ENCODE measurements around the gene LIN7C. TPM values are rescaled to one million over a fixed set of nuclear protein-coding genes. Genes with fewer than 3 reads are reported as not detected.

LIN7C gene
- total RNA-seq, 3 donors from 2014 or later (not counting 1 experiment from before 2014, with no cell fraction given), result 16.4 to 25.3 (median 22.5) TPM

DNA sequence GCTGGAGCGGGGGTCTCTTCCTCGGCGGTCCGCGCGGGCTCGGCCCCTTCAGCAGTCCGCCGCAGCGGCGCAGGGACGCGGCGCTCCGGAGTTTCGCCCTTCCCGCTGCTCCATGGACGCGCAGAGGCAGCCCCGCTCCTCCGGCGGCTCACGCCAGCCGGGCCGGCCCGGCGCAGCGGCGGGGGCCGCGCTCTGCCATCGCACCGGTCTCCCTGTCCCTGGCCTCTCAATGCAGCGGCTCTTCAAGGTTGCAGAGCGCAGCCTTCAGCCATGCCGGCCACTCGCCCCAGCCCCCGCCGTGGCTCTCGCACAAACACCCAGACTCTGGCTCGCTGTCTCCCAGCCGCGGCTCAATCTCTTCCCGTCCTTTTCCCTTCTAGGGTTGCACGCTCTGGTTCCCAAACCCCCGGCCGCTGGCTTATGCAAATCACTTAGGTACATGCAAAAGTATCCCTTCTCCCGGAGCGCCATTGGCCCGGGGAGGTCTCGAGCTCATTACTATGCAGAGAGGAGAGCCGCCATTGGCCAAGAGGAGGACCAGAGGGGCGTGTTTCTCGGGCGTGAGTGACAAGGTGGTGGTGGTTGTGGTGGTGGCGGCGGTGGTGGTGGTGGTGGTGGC, 34.1 kb downstream of the LIN7C start, which contains the start of gene LGR4:
LGR4 (minus strand) TSS at position 393 of the 619 bp plus-strand sequence. CDS start 488 bp downstream, outside the sequence.
- H3K36me3 Mint-ChIP-seq, result no peaks in the 10 kb centered on the region
- peaks cover 23 to 29% of the 10 kb centered on the region in 2 donors for H3K27me3 Mint-ChIP-seq (ENCODE audit: low read depth in 2 of 2)
- Histone ChIP-seq H3K9me3 (ENCODE audit: control insufficient read depth, insufficient read depth, low read length) (no peaks in the 10 kb centered on the region), H3K4me1 (ENCODE audit: control insufficient read depth, insufficient read depth, low read length) (peaks cover 18% of the 10 kb centered on the region), H3K4me3 (ENCODE audit: low read length) (peak within 1 kb of the TSS; percentile 42), H3K27me3 (ENCODE audit: control insufficient read depth, insufficient read depth, low read length) (peaks cover 10% of the 10 kb centered on the region), H3K36me3 (ENCODE audit: control insufficient read depth, insufficient read depth, low read length) (no peaks in the 10 kb centered on the region), H3K27ac (ENCODE audit: low read length) (no peak within 1 kb of the TSS)
- peak; percentile 39 to 80 for DNase-seq
- H3K9me3 Mint-ChIP-seq, result no peaks in the 10 kb centered on the region
- intact Hi-C loops (cut with micrococcal nuclease), result no loop called here
- H3K4me1 Mint-ChIP-seq, result peaks cover 21 to 23% of the 10 kb centered on the region in 2 donors
- peak within 1 kb of the TSS; percentile 37 to 60 for H3K27ac Mint-ChIP-seq
- under 1% methylated on average over 57 of the region's 57 CpGs for WGBS (ENCODE audit: insufficient coverage)
- TF ChIP-seq, protein P1, sequence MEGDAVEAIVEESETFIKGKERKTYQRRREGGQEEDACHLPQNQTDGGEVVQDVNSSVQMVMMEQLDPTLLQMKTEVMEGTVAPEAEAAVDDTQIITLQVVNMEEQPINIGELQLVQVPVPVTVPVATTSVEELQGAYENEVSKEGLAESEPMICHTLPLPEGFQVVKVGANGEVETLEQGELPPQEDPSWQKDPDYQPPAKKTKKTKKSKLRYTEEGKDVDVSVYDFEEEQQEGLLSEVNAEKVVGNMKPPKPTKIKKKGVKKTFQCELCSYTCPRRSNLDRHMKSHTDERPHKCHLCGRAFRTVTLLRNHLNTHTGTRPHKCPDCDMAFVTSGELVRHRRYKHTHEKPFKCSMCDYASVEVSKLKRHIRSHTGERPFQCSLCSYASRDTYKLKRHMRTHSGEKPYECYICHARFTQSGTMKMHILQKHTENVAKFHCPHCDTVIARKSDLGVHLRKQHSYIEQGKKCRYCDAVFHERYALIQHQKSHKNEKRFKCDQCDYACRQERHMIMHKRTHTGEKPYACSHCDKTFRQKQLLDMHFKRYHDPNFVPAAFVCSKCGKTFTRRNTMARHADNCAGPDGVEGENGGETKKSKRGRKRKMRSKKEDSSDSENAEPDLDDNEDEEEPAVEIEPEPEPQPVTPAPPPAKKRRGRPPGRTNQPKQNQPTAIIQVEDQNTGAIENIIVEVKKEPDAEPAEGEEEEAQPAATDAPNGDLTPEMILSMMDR (IDR thresholded peaks at IDR 0.05), result no peak
- peak; percentile 70 to 84 (median 81) for ATAC-seq
- H3K4me3 Mint-ChIP-seq, result peak within 1 kb of the TSS; percentile 99

DNA sequence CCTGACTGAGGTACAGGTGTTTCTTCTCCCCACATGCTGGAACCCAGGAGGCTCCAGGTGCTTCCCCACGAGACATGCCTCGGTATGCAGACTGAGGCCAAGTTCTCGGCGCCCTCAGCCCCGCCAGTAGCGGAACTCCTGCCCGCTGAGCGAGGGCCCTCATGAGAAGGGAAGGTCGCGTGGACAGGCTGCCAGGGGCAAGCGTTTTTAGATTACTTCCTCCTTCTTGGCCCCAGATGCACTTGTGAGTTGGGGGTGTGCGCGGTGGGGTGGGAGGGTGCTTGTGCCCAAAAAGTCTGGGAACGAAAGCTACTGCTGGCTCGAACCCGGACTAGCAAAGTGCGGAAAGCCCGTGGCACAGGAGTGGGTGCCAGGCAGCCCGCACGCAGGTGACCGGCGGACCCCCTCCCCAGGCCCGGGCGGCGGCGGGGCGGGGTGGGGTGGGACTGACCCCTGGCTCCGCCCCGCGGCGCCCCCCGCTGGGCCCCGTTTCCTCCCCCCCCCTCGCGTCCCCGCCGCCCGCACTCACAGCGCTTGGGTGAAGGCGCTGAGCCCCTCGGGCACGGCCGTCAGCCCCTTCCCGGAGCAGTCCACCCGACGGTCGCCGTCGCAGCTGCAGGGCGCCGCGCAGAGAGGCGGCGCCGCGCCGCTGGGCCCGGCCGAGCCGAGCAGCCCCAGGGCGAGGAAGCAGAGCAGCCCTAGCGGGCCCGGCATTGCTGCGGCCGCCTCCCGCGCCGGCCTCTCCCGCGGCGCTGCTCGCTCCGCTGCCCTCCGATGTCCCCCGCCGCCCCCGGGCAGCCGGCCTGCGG, 34.8 kb downstream of the LIN7C start:
- TF ChIP-seq, protein P1 (IDR thresholded peaks at IDR 0.05), result no peak
- Mint-ChIP-seq H3K27ac (no peak overlapping the region), H3K4me3 (peak overlapping the region; percentile 83), H3K9me3 (no peaks in the 10 kb centered on the region), H3K27me3 (ENCODE audit: low read depth in 2 of 2) (peaks cover 23 to 29% of the 10 kb centered on the region in 2 donors), H3K4me1 (peaks cover 21 to 23% of the 10 kb centered on the region in 2 donors), H3K36me3 (no peaks in the 10 kb centered on the region)
- Histone ChIP-seq H3K36me3 (ENCODE audit: control insufficient read depth, insufficient read depth, low read length) (no peaks in the 10 kb centered on the region), H3K27me3 (ENCODE audit: control insufficient read depth, insufficient read depth, low read length) (peaks cover 10% of the 10 kb centered on the region), H3K4me3 (ENCODE audit: low read length) (peak overlapping the region; percentile 34), H3K4me1 (ENCODE audit: control insufficient read depth, insufficient read depth, low read length) (peaks cover 18% of the 10 kb centered on the region), H3K27ac (ENCODE audit: low read length) (no peak overlapping the region), H3K9me3 (ENCODE audit: control insufficient read depth, insufficient read depth, low read length) (no peaks in the 10 kb centered on the region)
- WGBS (ENCODE audit: insufficient coverage), result under 1% methylated on average over 79 of the region's 79 CpGs
- DNase-seq (peak; percentile 20 to 44), ATAC-seq (peak; percentile 56 to 69 (median 69))
- intact Hi-C loops (cut with micrococcal nuclease), result no loop called here

DNA sequence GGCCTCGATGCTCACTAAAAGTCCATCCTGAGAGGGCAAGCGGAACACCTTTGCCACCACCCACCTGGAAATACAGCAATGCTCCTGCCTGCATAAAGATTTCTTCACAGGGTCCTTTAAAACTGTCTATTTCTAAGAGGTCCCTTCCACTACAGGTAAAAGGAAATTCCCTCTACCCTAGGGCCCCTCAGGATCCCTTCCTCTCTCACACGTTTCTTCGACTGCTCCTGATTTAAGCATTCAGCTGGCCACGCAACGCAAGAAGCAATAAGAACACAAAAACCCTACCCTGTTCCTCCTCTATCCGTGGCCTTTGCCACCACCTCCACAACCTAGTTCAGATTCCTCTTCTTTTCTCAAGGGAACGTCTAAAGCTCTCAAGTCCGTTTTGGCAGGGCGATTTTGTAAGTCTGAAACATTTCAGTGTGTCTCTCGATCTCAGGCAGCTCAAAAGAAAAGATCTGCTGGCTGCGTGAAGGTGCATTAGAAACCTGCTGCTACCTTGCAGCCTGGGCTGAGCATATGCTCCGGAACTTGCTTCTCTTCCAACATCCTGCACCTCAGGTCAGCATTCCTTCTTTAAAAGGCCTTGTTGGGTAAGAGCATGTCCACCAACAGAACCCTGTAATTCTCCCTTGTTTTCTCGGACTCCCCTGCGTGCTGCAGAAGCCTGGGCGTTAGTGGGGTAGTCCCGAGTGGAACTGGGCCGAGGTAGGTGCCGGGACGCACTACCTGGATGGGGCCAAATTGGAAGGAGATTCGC, 35.6 kb downstream of the LIN7C start:
- Histone ChIP-seq H3K9me3 (ENCODE audit: control insufficient read depth, insufficient read depth, low read length) (no peaks in the 10 kb centered on the region), H3K4me1 (ENCODE audit: control insufficient read depth, insufficient read depth, low read length) (peaks cover 18% of the 10 kb centered on the region), H3K4me3 (ENCODE audit: low read length) (peak overlapping the region; percentile 34), H3K27me3 (ENCODE audit: control insufficient read depth, insufficient read depth, low read length) (peaks cover 10% of the 10 kb centered on the region), H3K36me3 (ENCODE audit: control insufficient read depth, insufficient read depth, low read length) (no peaks in the 10 kb centered on the region), H3K27ac (ENCODE audit: low read length) (no peak overlapping the region)
- 28% methylated on average over 21 of the region's 21 CpGs for WGBS (ENCODE audit: insufficient coverage)
- Mint-ChIP-seq H3K36me3 (no peaks in the 10 kb centered on the region), H3K9me3 (no peaks in the 10 kb centered on the region), H3K27ac (no peak overlapping the region), H3K27me3 (ENCODE audit: low read depth in 2 of 2) (peaks cover 23 to 37% of the 10 kb centered on the region in 2 donors), H3K4me1 (peaks cover 21 to 23% of the 10 kb centered on the region in 2 donors), H3K4me3 (peak overlapping the region; percentile 83)
- intact Hi-C loops (cut with micrococcal nuclease), result no loop called here
- TF ChIP-seq, protein P1 (IDR thresholded peaks at IDR 0.05), result no peak
- no peak for ATAC-seq
- peak in 1 of 2 donors; percentile 21 for DNase-seq
